ENCODE results near the gene ADSL.

DNA sequence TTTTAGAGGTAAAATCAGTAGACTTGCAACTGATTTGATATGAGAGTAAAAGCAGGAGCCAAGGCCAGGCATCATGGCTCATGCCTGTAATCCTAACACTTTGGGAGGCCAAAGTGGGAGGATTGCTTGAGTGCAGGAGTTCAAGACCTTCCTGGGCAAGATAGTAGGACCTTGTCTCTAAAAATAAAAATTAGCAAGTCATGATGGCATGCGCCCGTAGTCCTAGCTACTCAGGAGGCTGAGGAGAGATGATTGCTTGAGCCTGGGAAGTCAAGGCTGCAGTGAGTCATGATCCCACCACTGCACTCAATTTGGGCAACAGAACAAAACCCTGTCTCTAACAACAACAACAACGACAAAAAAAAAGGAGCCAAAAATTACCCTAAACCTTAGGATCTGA is 37.6 kb downstream of the ADSL start:
- TF ChIP-seq, protein P1, sequence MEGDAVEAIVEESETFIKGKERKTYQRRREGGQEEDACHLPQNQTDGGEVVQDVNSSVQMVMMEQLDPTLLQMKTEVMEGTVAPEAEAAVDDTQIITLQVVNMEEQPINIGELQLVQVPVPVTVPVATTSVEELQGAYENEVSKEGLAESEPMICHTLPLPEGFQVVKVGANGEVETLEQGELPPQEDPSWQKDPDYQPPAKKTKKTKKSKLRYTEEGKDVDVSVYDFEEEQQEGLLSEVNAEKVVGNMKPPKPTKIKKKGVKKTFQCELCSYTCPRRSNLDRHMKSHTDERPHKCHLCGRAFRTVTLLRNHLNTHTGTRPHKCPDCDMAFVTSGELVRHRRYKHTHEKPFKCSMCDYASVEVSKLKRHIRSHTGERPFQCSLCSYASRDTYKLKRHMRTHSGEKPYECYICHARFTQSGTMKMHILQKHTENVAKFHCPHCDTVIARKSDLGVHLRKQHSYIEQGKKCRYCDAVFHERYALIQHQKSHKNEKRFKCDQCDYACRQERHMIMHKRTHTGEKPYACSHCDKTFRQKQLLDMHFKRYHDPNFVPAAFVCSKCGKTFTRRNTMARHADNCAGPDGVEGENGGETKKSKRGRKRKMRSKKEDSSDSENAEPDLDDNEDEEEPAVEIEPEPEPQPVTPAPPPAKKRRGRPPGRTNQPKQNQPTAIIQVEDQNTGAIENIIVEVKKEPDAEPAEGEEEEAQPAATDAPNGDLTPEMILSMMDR (conservative IDR thresholded peaks at IDR 0.05): no peak
- TF ChIP-seq ZFX (IDR thresholded peaks at IDR 0.05): no peak

All from C4-2B (cell line).